ENCODE data around the gene RPIA. TPM values are rescaled to one million over a fixed set of nuclear protein-coding genes. Genes with fewer than 3 reads are reported as not detected.

Gene RPIA
- total and polyA plus RNA-seq, 4 donors: 0.88 to 29.4 (median 3.1) TPM

DNA sequence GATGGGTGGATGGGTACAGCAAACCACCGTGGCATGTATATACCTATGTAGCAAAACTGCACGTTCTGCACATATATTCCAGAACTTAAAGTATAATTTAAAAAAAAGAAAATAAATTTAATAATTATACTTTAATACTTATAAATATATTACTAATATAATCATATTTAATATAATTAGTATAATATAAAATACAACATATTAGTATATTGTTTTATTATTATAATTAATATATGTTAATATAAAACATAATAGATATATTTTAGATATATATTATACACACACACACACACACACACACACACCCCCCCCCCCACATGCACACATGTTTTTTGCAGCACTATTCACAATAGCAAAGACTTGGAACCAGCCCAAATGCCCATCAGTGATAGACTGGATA is 29.8 kb downstream of the RPIA start:
- Histone ChIP-seq H3K27ac (ENCODE audit: low read depth in 1 of 2, low read length in 2 of 2) (no peak overlapping the region), H3K9me3 (ENCODE audit: control insufficient read depth in 4 of 4, low read length in 3 of 4) (no peaks in the 10 kb centered on the region), H3K4me3 (ENCODE audit: low read depth in 1 of 3, low read length in 3 of 3) (no peak overlapping the region), H3K4me1 (ENCODE audit: control insufficient read depth in 4 of 4, insufficient read depth in 4 of 4, low read length in 3 of 4) (no peaks in the 10 kb centered on the region), H3K27me3 (ENCODE audit: control insufficient read depth in 4 of 4, insufficient read depth in 4 of 4, low read length in 3 of 4) (no peaks in the 10 kb centered on the region), H3K9ac (ENCODE audit: low read depth in 1 of 2, low read length in 2 of 2) (no peak overlapping the region), H3K36me3 (ENCODE audit: control insufficient read depth in 4 of 4, insufficient read depth in 3 of 4, low read depth in 1 of 4, low read length in 3 of 4) (no peaks in the 10 kb centered on the region)
- TF ChIP-seq GABPA (IDR thresholded peaks at IDR 0.05 in 1 of 2, conservative IDR thresholded peaks at IDR 0.05 in 1 of 2) (no peak), EGR1 (IDR thresholded peaks at IDR 0.05; ENCODE audit: low read depth in 2 of 2) (no peak), TAF1 (conservative IDR thresholded peaks at IDR 0.05) (no peak), HNF4G (IDR thresholded peaks at IDR 0.05) (no peak), HNF4A (conservative IDR thresholded peaks at IDR 0.05) (no peak), RXRA (IDR thresholded peaks at IDR 0.05) (no peak), FOXA2 (IDR thresholded peaks at IDR 0.05) (no peak), NR2F2 (IDR thresholded peaks at IDR 0.05) (no peak), JUND (IDR thresholded peaks at IDR 0.05) (no peak)
- TF ChIP-seq, protein P1, sequence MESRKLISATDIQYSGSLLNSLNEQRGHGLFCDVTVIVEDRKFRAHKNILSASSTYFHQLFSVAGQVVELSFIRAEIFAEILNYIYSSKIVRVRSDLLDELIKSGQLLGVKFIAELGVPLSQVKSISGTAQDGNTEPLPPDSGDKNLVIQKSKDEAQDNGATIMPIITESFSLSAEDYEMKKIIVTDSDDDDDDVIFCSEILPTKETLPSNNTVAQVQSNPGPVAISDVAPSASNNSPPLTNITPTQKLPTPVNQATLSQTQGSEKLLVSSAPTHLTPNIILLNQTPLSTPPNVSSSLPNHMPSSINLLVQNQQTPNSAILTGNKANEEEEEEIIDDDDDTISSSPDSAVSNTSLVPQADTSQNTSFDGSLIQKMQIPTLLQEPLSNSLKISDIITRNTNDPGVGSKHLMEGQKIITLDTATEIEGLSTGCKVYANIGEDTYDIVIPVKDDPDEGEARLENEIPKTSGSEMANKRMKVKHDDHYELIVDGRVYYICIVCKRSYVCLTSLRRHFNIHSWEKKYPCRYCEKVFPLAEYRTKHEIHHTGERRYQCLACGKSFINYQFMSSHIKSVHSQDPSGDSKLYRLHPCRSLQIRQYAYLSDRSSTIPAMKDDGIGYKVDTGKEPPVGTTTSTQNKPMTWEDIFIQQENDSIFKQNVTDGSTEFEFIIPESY (IDR thresholded peaks at IDR 0.05): no peak
- TF ChIP-seq, protein P2, sequence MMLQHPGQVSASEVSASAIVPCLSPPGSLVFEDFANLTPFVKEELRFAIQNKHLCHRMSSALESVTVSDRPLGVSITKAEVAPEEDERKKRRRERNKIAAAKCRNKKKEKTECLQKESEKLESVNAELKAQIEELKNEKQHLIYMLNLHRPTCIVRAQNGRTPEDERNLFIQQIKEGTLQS (IDR thresholded peaks at IDR 0.05): no peak
- TF ChIP-seq, protein P3, sequence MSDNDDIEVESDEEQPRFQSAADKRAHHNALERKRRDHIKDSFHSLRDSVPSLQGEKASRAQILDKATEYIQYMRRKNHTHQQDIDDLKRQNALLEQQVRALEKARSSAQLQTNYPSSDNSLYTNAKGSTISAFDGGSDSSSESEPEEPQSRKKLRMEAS (IDR thresholded peaks at IDR 0.05): no peak
- TF ChIP-seq, protein P4, sequence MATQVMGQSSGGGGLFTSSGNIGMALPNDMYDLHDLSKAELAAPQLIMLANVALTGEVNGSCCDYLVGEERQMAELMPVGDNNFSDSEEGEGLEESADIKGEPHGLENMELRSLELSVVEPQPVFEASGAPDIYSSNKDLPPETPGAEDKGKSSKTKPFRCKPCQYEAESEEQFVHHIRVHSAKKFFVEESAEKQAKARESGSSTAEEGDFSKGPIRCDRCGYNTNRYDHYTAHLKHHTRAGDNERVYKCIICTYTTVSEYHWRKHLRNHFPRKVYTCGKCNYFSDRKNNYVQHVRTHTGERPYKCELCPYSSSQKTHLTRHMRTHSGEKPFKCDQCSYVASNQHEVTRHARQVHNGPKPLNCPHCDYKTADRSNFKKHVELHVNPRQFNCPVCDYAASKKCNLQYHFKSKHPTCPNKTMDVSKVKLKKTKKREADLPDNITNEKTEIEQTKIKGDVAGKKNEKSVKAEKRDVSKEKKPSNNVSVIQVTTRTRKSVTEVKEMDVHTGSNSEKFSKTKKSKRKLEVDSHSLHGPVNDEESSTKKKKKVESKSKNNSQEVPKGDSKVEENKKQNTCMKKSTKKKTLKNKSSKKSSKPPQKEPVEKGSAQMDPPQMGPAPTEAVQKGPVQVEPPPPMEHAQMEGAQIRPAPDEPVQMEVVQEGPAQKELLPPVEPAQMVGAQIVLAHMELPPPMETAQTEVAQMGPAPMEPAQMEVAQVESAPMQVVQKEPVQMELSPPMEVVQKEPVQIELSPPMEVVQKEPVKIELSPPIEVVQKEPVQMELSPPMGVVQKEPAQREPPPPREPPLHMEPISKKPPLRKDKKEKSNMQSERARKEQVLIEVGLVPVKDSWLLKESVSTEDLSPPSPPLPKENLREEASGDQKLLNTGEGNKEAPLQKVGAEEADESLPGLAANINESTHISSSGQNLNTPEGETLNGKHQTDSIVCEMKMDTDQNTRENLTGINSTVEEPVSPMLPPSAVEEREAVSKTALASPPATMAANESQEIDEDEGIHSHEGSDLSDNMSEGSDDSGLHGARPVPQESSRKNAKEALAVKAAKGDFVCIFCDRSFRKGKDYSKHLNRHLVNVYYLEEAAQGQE (IDR thresholded peaks at IDR 0.05): no peak
- TF ChIP-seq, protein P5, sequence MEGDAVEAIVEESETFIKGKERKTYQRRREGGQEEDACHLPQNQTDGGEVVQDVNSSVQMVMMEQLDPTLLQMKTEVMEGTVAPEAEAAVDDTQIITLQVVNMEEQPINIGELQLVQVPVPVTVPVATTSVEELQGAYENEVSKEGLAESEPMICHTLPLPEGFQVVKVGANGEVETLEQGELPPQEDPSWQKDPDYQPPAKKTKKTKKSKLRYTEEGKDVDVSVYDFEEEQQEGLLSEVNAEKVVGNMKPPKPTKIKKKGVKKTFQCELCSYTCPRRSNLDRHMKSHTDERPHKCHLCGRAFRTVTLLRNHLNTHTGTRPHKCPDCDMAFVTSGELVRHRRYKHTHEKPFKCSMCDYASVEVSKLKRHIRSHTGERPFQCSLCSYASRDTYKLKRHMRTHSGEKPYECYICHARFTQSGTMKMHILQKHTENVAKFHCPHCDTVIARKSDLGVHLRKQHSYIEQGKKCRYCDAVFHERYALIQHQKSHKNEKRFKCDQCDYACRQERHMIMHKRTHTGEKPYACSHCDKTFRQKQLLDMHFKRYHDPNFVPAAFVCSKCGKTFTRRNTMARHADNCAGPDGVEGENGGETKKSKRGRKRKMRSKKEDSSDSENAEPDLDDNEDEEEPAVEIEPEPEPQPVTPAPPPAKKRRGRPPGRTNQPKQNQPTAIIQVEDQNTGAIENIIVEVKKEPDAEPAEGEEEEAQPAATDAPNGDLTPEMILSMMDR (IDR thresholded peaks at IDR 0.05; ENCODE audit: low read depth, low read length, missing input control): no peak
- DNase-seq (ENCODE audit: low spot score): no peak
- WGBS: 95% methylated on average over 2 of the region's 2 CpGs

DNA sequence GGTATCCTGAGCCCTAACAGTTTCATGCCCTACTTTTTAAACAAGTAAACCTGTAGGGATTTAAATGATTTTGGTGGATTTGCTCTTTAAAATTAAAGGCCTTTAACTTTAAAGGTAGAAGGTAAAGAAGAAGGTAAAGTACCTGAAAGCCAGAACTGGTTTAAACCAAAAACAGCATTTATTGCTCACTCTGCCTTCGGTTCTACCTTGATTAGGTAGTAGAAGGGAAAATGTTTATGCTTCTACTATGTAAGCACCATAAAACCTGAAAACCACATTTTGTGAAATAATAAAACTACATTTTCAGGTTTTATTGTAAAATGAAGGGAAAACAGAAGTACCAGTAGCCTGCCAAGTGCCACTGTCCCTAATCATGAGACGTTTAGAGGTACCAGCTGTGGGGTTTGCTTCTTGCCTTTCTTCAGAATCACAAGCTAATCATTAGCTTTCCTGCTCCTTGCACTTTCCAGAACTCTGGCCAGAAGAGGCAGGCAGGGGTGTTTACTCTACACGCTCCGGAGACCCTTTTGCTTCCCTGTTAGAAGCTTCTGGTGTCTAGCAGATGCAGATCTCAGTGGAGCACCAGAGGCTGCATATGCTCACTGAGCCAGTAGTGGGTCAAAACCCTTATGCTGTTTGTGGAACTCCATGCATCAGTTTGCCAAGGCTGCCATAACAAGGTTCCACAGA is 33.3 kb downstream of the RPIA start:
- no peak for DNase-seq (ENCODE audit: low spot score)
- TF ChIP-seq, protein P3 (IDR thresholded peaks at IDR 0.05): no peak
- TF ChIP-seq, protein P5 (IDR thresholded peaks at IDR 0.05; ENCODE audit: low read depth, low read length, missing input control): no peak
- TF ChIP-seq, protein P2 (IDR thresholded peaks at IDR 0.05): no peak
- TF ChIP-seq JUND (IDR thresholded peaks at IDR 0.05) (no peak), NR2F2 (IDR thresholded peaks at IDR 0.05) (no peak), SP1 (IDR thresholded peaks at IDR 0.05) (no peak), HNF4G (IDR thresholded peaks at IDR 0.05) (no peak), EGR1 (IDR thresholded peaks at IDR 0.05; ENCODE audit: low read depth in 2 of 2) (no peak), RAD21 (IDR thresholded peaks at IDR 0.05) (no peak), FOXA1 (IDR thresholded peaks at IDR 0.05) (no peak)
- 87% methylated on average over 4 of the region's 4 CpGs for WGBS
- Histone ChIP-seq H3K4me1 (ENCODE audit: control insufficient read depth in 4 of 4, insufficient read depth in 4 of 4, low read length in 3 of 4) (no peaks in the 10 kb centered on the region), H3K27ac (ENCODE audit: low read depth in 1 of 2, low read length in 2 of 2) (no peak overlapping the region), H3K9me3 (ENCODE audit: control insufficient read depth in 4 of 4, low read length in 3 of 4) (no peaks in the 10 kb centered on the region), H3K27me3 (ENCODE audit: control insufficient read depth in 4 of 4, insufficient read depth in 4 of 4, low read length in 3 of 4) (no peaks in the 10 kb centered on the region), H3K9ac (ENCODE audit: low read depth in 1 of 2, low read length in 2 of 2) (no peak overlapping the region), H3K36me3 (ENCODE audit: control insufficient read depth in 4 of 4, insufficient read depth in 3 of 4, low read depth in 1 of 4, low read length in 3 of 4) (no peaks in the 10 kb centered on the region), H3K4me3 (ENCODE audit: low read depth in 1 of 3, low read length in 3 of 3) (no peak overlapping the region)

All from liver (tissue), 9 donors.